ENCODE measurements around the gene FRMD3.

DNA sequence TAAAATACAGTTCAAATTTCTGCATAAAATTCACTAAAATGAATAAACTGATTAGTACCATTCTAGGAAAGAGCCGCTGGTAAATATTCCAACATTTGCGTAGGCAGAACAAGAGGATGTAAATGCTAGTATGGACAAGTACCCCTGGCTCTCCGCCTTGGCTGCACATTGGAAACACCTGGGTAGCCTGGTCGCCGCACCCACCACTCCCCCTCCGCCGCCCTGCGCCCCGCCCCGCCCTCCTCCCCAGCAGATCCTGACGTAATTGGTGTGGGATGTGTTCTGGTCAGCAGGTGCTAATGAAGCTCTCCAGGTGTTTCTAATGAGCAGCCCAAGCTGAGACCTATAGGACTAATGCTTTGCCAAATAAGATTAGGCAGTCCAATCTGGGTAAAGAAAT lies 225.7 kb downstream of the FRMD3 start:
- no peak for TF ChIP-seq EZH2 (IDR thresholded peaks at IDR 0.05; ENCODE audit: low read length, missing control alignments)
- TF ChIP-seq, protein P1, sequence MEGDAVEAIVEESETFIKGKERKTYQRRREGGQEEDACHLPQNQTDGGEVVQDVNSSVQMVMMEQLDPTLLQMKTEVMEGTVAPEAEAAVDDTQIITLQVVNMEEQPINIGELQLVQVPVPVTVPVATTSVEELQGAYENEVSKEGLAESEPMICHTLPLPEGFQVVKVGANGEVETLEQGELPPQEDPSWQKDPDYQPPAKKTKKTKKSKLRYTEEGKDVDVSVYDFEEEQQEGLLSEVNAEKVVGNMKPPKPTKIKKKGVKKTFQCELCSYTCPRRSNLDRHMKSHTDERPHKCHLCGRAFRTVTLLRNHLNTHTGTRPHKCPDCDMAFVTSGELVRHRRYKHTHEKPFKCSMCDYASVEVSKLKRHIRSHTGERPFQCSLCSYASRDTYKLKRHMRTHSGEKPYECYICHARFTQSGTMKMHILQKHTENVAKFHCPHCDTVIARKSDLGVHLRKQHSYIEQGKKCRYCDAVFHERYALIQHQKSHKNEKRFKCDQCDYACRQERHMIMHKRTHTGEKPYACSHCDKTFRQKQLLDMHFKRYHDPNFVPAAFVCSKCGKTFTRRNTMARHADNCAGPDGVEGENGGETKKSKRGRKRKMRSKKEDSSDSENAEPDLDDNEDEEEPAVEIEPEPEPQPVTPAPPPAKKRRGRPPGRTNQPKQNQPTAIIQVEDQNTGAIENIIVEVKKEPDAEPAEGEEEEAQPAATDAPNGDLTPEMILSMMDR (conservative IDR thresholded peaks at IDR 0.05 in 1 of 2, IDR thresholded peaks at IDR 0.05 in 1 of 2; ENCODE audit: low read depth in 1 of 2, low read length in 2 of 2), result no peak

All from fibroblast of lung (primary cell).